ENCODE results near the gene CCNYL1.

The CCNYL1 gene

DNA sequence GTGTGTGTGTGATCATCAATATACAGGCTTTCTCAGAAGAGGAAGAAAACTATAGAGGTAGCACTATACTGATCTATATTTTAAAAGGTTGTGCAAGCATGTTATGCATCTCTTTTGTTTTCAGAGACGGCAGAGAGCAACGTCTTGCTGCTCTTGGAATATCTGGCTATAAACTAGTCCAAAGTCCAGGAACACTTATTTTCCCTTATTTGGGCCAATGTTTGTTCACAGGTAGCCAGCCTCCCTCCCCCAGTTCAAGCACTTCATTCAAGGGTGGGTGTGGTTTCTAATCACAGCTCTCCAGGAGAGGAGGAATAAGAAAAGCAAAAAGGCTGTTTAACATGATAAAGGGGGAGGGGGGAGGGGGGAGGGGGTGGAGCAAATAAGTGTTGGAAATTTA, 54.1 kb downstream of the CCNYL1 start:
- Histone ChIP-seq H3K9ac (peak overlapping the region in 2 of 11 experiments; percentile 31 to 63; a peak in 1 of 22 replicates), H3K4me3 (peak overlapping the region in 1 of 10 experiments; percentile 93; a peak in 3 of 20 replicates), H3K27ac (no peak overlapping the region), H3K4me1 (peaks cover 14 to 54% (median 17%) of the 10 kb centered on the region in 10 experiments), H4K20me1 (peaks cover 0 to 81% (median 6%) of the 10 kb centered on the region in 11 experiments; a peak in 13 of 22 replicates), H3K4me2 (peak overlapping the region in 3 of 11 experiments; percentile 40 to 98 (median 96); a peak in 6 of 22 replicates), H3K27me3 (peaks cover 0 to 18% (median 13%) of the 10 kb centered on the region in 11 experiments; a peak in 16 of 22 replicates), H3K9me3 (replicated peaks in 1 of 11) (peaks cover 0 to 6% (median 0%) of the 10 kb centered on the region in 11 experiments; a peak in 1 of 22 replicates), H3K36me3 (peaks cover 0 to 76% (median 10%) of the 10 kb centered on the region in 11 experiments; a peak in 14 of 22 replicates)
- TF ChIP-seq Cebpa-rat (IDR thresholded peaks at IDR 0.05): no peak

DNA sequence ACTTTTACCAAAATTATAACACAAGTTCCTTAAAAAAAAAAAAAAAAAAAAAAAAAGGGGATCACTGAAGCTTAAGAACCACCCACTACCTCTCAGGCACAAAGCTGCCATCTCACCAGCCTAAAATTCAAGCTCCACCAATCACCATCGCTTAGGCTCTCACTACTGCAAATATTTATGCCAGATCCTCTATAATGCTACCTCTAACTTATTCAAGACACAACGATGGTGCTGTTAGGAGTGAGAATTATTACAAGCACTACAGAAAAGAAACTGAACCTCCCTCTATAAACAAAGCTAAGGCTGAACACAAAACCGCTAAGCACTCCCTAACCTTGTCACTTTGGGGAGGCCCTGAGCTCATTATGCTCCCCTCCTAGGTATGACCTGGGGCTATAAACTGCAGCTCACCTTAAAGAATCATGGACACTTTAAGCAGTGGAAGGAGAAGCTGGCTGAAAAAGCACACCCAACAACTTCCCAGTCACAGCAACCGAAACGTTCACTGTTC, 54.7 kb downstream of the CCNYL1 start:
- H3K9ac ChIP-seq: peak overlapping the region in 3 of 11 experiments; percentile 39 to 92 (median 62); a peak in 5 of 22 replicates
- H3K36me3 ChIP-seq: peaks cover 0 to 71% (median 10%) of the 10 kb centered on the region in 11 experiments; a peak in 14 of 22 replicates
- peak overlapping the region in 3 of 10 experiments; percentile 93 to 98 (median 93); a peak in 6 of 20 replicates for H3K4me3 ChIP-seq
- H3K27me3 ChIP-seq: peaks cover 0 to 18% (median 13%) of the 10 kb centered on the region in 11 experiments; a peak in 16 of 22 replicates
- peaks cover 0 to 75% (median 6%) of the 10 kb centered on the region in 11 experiments; a peak in 13 of 22 replicates for H4K20me1 ChIP-seq
- TF ChIP-seq Cebpa-rat (IDR thresholded peaks at IDR 0.05): no peak
- H3K4me2 ChIP-seq: peak overlapping the region in 4 of 11 experiments; percentile 11 to 98 (median 96); a peak in 6 of 22 replicates
- peak overlapping the region in 1 of 11 experiments; percentile 7; a peak in 1 of 22 replicates for H3K27ac ChIP-seq
- H3K4me1 ChIP-seq: peaks cover 15 to 60% (median 19%) of the 10 kb centered on the region in 10 experiments
- peaks cover 0 to 6% (median 0%) of the 10 kb centered on the region in 11 experiments; a peak in 1 of 22 replicates for H3K9me3 ChIP-seq (replicated peaks in 1 of 11)

GRCh38 chr2:207766697-207767460, 55.4 kb downstream of the CCNYL1 start:
- Histone ChIP-seq H3K4me1 (peaks cover 15 to 66% (median 19%) of the 10 kb centered on the region in 10 experiments), H3K27ac (peak overlapping the region in 1 of 11 experiments; percentile 7; a peak in 1 of 22 replicates), H3K4me2 (peak overlapping the region in 6 of 11 experiments; percentile 11 to 100 (median 96); a peak in 7 of 22 replicates), H4K20me1 (peaks cover 0 to 67% (median 6%) of the 10 kb centered on the region in 11 experiments; a peak in 13 of 22 replicates), H3K9me3 (replicated peaks in 1 of 11) (peaks cover 0 to 6% (median 0%) of the 10 kb centered on the region in 11 experiments; a peak in 1 of 22 replicates), H3K36me3 (peaks cover 0 to 63% (median 10%) of the 10 kb centered on the region in 11 experiments; a peak in 14 of 22 replicates), H3K4me3 (peak overlapping the region in 3 of 10 experiments; percentile 93 to 98 (median 93); a peak in 6 of 20 replicates), H3K9ac (peak overlapping the region in 3 of 11 experiments; percentile 39 to 92 (median 62); a peak in 5 of 22 replicates), H3K27me3 (peaks cover 0 to 18% (median 13%) of the 10 kb centered on the region in 11 experiments; a peak in 16 of 22 replicates)
- no peak for TF ChIP-seq Cebpa-rat (IDR thresholded peaks at IDR 0.05)

DNA sequence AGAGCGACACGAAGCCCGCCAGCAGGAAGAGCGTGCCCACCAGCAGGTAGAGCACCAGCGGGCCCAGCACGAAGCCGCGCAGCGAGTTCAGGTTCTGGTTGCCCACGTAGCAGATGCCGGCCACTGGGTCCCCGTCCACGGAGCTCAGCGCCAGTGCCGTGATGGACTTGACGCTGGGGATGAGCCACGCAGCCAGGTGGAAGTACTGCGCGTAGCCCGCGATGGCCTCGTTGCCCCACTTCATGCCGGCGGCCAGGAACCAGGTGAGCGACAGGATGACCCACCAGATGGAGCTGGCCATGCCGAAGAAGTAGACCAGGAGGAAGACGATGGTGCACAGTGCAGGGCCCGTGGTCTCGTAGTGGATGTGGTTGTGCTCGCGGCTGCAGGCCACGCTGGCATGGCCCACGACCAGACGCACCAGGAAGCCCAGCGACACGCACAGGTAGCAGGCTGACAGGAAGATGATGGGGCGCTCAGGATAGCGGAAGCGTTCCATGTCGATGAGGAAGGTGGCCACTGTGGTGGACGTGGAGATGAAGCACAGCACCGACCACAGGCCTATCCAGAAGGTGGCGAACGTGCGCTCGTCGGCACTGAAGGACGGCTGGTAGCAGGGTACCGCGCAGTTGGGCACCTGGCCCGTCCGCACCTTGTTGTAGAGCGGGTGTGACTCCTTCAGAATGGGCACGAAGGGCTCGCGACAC, 56.2 kb downstream of the CCNYL1 start:
- Histone ChIP-seq H3K9ac (peak overlapping the region in 6 of 11 experiments; percentile 79 to 94 (median 86); a peak in 9 of 22 replicates), H3K4me3 (peak overlapping the region in 9 of 10 experiments; percentile 75 to 98 (median 77); a peak in 14 of 20 replicates), H3K4me2 (peak overlapping the region; percentile 96 to 100 (median 98)), H3K36me3 (peaks cover 0 to 55% (median 10%) of the 10 kb centered on the region in 11 experiments; a peak in 14 of 22 replicates), H3K4me1 (peaks cover 15 to 74% (median 19%) of the 10 kb centered on the region in 10 experiments), H3K9me3 (replicated peaks in 1 of 11) (peaks cover 0 to 6% (median 0%) of the 10 kb centered on the region in 11 experiments; a peak in 1 of 22 replicates), H3K27me3 (peaks cover 0 to 18% (median 13%) of the 10 kb centered on the region in 11 experiments; a peak in 16 of 22 replicates), H3K27ac (peak overlapping the region in 1 of 11 experiments; percentile 82; a peak in 2 of 22 replicates), H4K20me1 (peaks cover 0 to 61% (median 6%) of the 10 kb centered on the region in 11 experiments; a peak in 13 of 22 replicates)
- TF ChIP-seq Cebpa-rat (IDR thresholded peaks at IDR 0.05): no peak

- H3K36me3 ChIP-seq: peaks cover 0 to 48% (median 10%) of the 10 kb centered on the region in 11 experiments; a peak in 14 of 22 replicates
- H3K4me3 ChIP-seq: peak overlapping the region; percentile 75 to 98 (median 81)
- TF ChIP-seq Cebpa-rat (IDR thresholded peaks at IDR 0.05): no peak
- peaks cover 15 to 75% (median 19%) of the 10 kb centered on the region in 10 experiments for H3K4me1 ChIP-seq
- peak overlapping the region; percentile 96 to 100 (median 98) for H3K4me2 ChIP-seq
- H3K9me3 ChIP-seq (replicated peaks in 1 of 11): peaks cover 0 to 6% (median 0%) of the 10 kb centered on the region in 11 experiments; a peak in 1 of 22 replicates
- H3K9ac ChIP-seq: peak overlapping the region; percentile 64 to 94 (median 82)
- peaks cover 0 to 54% (median 6%) of the 10 kb centered on the region in 11 experiments; a peak in 13 of 22 replicates for H4K20me1 ChIP-seq
- H3K27me3 ChIP-seq: peaks cover 0 to 18% (median 13%) of the 10 kb centered on the region in 11 experiments; a peak in 16 of 22 replicates
- peak overlapping the region in 7 of 11 experiments; percentile 1 to 83 (median 75); a peak in 10 of 22 replicates for H3K27ac ChIP-seq
Measured at GRCh38 chr2:207768168-207768865, 56.9 kb downstream of the CCNYL1 start.

DNA sequence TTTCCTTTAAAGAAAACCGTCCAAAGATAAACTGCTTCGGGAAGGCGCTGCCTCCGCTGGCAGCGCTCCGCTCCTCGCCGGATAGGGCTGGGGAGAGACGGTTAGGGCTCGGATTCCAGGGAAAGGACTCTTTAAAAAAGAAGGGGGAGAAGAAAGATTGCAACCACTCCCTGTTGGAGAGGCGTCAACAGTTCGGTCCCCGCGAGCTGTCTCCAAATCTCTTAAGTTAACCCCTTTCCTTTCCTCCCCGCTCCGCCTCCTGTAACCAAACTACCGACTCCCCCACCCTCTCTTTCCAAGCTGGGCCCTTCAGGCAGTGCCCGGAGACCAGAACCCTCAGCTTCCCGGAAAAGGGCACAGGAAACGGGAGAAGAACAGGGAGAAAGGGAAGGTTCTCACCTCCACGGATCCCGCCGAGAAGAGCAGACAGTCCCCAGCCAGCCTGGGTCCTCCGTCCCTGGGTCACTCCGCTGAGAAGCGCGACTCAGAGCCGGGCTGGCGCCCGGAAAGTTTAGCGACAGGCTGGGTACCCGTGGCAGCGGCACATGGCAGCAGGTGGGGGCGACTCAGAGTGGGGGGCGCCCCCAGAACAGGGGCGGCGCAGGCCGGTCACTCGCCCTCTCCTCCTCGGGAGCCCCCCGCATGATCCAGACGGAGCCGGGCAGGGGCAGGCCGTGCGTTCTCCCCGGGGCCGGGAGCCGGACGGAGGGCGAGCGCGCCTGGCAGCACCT, 57.6 kb downstream of the CCNYL1 start:
- H3K36me3 ChIP-seq: peaks cover 0 to 41% (median 10%) of the 10 kb centered on the region in 11 experiments; a peak in 14 of 22 replicates
- H3K27me3 ChIP-seq: peaks cover 0 to 18% (median 13%) of the 10 kb centered on the region in 11 experiments; a peak in 16 of 22 replicates
- H3K4me2 ChIP-seq: peak overlapping the region; percentile 96 to 100 (median 98)
- peaks cover 0 to 6% (median 0%) of the 10 kb centered on the region in 11 experiments; a peak in 1 of 22 replicates for H3K9me3 ChIP-seq (replicated peaks in 1 of 11)
- peak overlapping the region; percentile 75 to 98 (median 81) for H3K4me3 ChIP-seq
- no peak for TF ChIP-seq Cebpa-rat (IDR thresholded peaks at IDR 0.05)
- peak overlapping the region; percentile 64 to 94 (median 82) for H3K9ac ChIP-seq
- peaks cover 15 to 68% (median 19%) of the 10 kb centered on the region in 10 experiments for H3K4me1 ChIP-seq
- H4K20me1 ChIP-seq: peaks cover 0 to 47% (median 6%) of the 10 kb centered on the region in 11 experiments; a peak in 13 of 22 replicates
- peak overlapping the region; percentile 18 to 83 (median 60); a peak in 21 of 22 replicates for H3K27ac ChIP-seq
